ENCODE results near the gene NUDT14.
A peak's percentile ranks its signal among the peaks of the same experiment; 100 is the strongest.

The NUDT14 gene

DNA sequence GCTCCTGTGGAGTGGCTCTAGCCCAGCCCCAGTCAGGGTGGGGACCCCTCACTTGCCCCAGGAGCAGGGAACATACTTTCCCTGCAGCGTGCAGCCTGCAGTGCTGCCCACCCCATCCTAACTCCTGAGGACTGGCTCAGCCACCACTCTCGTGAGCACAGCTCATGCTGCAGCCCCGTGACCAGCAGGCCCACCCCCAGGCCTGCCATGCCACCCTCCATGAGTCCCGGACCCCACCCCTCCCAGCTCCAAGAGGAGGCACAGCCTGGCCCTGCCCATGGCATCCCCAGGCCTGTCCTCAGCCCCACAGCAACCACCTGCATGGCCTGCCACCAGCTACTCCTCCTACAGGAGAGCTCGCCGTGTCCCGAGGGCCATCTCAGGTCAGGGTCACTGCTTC is 8.6 kb downstream of the NUDT14 start:
- no peak for ATAC-seq
- TF ChIP-seq ISL1 (CRISPR knock-in tag; IDR thresholded peaks at IDR 0.05) (no peak), ZNF565 (CRISPR knock-in tag; conservative IDR thresholded peaks at IDR 0.05; ENCODE audit: low read depth) (no peak), PPARA (CRISPR knock-in tag; IDR thresholded peaks at IDR 0.05; ENCODE audit: borderline replicate concordance) (no peak), ZFP3 (CRISPR knock-in tag; IDR thresholded peaks at IDR 0.05) (no peak), TCF4 (CRISPR knock-in tag; IDR thresholded peaks at IDR 0.05; ENCODE audit: borderline replicate concordance) (no peak), CSDC2 (CRISPR knock-in tag; IDR thresholded peaks at IDR 0.05) (no peak), ZNF70 (CRISPR knock-in tag; IDR thresholded peaks at IDR 0.05) (no peak), RARB (CRISPR knock-in tag; IDR thresholded peaks at IDR 0.05) (no peak), ARNTL (CRISPR knock-in tag; IDR thresholded peaks at IDR 0.05; ENCODE audit: borderline replicate concordance, low read depth) (no peak), ZFP30 (CRISPR knock-in tag; IDR thresholded peaks at IDR 0.05) (no peak), TSHZ2 (CRISPR knock-in tag; IDR thresholded peaks at IDR 0.05) (no peak), ESRRG (CRISPR knock-in tag; IDR thresholded peaks at IDR 0.05) (no peak), ZC3H10 (CRISPR knock-in tag; IDR thresholded peaks at IDR 0.05) (no peak), GLIS3 (CRISPR knock-in tag; IDR thresholded peaks at IDR 0.05) (no peak), ZNF8 (CRISPR knock-in tag; IDR thresholded peaks at IDR 0.05) (no peak), TOX (CRISPR knock-in tag; IDR thresholded peaks at IDR 0.05; ENCODE audit: borderline replicate concordance) (no peak), OSR1 (CRISPR knock-in tag; IDR thresholded peaks at IDR 0.05) (no peak), SNAI2 (CRISPR knock-in tag; IDR thresholded peaks at IDR 0.05) (no peak)
- TF ChIP-seq, protein P1, sequence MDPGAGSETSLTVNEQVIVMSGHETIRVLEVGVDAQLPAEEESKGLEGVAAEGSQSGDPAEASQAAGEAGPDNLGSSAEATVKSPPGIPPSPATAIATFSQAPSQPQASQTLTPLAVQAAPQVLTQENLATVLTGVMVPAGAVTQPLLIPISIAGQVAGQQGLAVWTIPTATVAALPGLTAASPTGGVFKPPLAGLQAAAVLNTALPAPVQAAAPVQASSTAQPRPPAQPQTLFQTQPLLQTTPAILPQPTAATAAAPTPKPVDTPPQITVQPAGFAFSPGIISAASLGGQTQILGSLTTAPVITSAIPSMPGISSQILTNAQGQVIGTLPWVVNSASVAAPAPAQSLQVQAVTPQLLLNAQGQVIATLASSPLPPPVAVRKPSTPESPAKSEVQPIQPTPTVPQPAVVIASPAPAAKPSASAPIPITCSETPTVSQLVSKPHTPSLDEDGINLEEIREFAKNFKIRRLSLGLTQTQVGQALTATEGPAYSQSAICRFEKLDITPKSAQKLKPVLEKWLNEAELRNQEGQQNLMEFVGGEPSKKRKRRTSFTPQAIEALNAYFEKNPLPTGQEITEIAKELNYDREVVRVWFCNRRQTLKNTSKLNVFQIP (CRISPR knock-in tag; IDR thresholded peaks at IDR 0.05; ENCODE audit: borderline replicate concordance, low read depth) = no peak
- TF ChIP-seq, protein P2, sequence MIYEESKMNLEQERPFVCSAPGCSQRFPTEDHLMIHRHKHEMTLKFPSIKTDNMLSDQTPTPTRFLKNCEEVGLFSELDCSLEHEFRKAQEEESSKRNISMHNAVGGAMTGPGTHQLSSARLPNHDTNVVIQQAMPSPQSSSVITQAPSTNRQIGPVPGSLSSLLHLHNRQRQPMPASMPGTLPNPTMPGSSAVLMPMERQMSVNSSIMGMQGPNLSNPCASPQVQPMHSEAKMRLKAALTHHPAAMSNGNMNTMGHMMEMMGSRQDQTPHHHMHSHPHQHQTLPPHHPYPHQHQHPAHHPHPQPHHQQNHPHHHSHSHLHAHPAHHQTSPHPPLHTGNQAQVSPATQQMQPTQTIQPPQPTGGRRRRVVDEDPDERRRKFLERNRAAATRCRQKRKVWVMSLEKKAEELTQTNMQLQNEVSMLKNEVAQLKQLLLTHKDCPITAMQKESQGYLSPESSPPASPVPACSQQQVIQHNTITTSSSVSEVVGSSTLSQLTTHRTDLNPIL (CRISPR knock-in tag; IDR thresholded peaks at IDR 0.05; ENCODE audit: low read depth) = no peak

GRCh38 chr14:105171004-105171673 is 10.0 kb downstream of the NUDT14 start:
- no peak for TF ChIP-seq TCF4 (CRISPR knock-in tag; IDR thresholded peaks at IDR 0.05; ENCODE audit: borderline replicate concordance)
- TF ChIP-seq, protein P2 (CRISPR knock-in tag; IDR thresholded peaks at IDR 0.05; ENCODE audit: low read depth) = no peak
- TF ChIP-seq PPARA (CRISPR knock-in tag; IDR thresholded peaks at IDR 0.05; ENCODE audit: borderline replicate concordance) = no peak
- TF ChIP-seq TOX (CRISPR knock-in tag; IDR thresholded peaks at IDR 0.05; ENCODE audit: borderline replicate concordance) = no peak
- TF ChIP-seq TSHZ2 (CRISPR knock-in tag; IDR thresholded peaks at IDR 0.05) = no peak
- TF ChIP-seq ISL1 (CRISPR knock-in tag; IDR thresholded peaks at IDR 0.05) = no peak
- TF ChIP-seq OSR1 (CRISPR knock-in tag; IDR thresholded peaks at IDR 0.05) = no peak
- TF ChIP-seq SNAI2 (CRISPR knock-in tag; IDR thresholded peaks at IDR 0.05) = no peak
- no peak for TF ChIP-seq GLIS3 (CRISPR knock-in tag; IDR thresholded peaks at IDR 0.05)
- TF ChIP-seq PATZ1 (CRISPR knock-in tag; IDR thresholded peaks at IDR 0.05; ENCODE audit: borderline replicate concordance) = no peak
- TF ChIP-seq, protein P3, sequence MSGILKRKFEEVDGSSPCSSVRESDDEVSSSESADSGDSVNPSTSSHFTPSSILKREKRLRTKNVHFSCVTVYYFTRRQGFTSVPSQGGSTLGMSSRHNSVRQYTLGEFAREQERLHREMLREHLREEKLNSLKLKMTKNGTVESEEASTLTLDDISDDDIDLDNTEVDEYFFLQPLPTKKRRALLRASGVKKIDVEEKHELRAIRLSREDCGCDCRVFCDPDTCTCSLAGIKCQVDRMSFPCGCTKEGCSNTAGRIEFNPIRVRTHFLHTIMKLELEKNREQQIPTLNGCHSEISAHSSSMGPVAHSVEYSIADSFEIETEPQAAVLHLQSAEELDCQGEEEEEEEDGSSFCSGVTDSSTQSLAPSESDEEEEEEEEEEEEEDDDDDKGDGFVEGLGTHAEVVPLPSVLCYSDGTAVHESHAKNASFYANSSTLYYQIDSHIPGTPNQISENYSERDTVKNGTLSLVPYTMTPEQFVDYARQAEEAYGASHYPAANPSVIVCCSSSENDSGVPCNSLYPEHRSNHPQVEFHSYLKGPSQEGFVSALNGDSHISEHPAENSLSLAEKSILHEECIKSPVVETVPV (CRISPR knock-in tag; IDR thresholded peaks at IDR 0.05) = no peak
- TF ChIP-seq, protein P1 (CRISPR knock-in tag; IDR thresholded peaks at IDR 0.05; ENCODE audit: borderline replicate concordance, low read depth) = no peak
- peak; percentile 33 for ATAC-seq
